Hippocampal formation (tissue), 2 donors: Measurements from ENCODE around the gene ALOX15.
"Not testable (repeated sequence)": the region's sequence is repeated elsewhere in the genome, so short reads cannot be mapped to it uniquely, and the experiment has no call there.

Experiments used
- DNase-seq, 2 donors: peaks; one replicate each; lab custom pipeline; 2025; lab: John Stamatoyannopoulos, UW

Gene ALOX15

DNA sequence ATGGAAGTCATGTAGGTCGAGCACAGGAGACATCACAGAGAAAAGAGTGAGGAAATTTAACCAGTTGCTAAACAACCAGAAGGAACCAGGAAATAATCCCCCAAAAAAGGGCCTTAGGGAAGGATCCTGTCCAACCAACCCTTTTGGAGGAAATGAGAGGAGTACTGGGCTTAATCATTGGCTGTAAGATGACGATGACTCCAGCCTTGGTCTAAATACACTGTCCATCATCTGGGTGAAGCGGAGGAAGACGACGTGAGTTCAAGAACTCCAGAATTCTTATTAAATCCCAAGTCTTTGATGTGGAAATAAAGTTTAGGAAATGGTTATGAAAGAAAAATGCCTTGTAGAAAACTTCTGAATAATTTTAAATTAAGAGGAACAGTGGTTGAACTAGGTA, 11.5 kb upstream of the ALOX15 start:
- no peak for DNase-seq

DNA sequence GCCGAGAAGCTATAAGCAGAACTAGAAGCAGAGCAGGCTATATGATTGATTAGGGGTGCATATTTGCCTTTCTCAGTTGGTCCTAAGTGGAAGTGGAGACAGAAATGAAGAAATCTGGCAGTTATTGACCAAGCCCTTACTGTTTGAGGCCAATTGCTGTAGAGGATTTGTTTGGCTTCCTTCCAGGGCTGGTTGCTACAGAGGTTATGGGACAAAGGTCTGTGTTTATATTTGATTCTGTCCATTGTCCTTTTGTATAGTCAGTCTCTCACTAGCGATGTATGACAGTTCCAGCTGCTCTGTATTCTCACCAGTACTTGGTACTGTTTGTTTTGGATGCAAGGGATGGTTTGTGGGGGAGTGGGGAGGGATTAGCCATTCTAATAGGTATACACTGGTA, 7.3 kb upstream of the ALOX15 start:
- DNase-seq = no peak

DNA sequence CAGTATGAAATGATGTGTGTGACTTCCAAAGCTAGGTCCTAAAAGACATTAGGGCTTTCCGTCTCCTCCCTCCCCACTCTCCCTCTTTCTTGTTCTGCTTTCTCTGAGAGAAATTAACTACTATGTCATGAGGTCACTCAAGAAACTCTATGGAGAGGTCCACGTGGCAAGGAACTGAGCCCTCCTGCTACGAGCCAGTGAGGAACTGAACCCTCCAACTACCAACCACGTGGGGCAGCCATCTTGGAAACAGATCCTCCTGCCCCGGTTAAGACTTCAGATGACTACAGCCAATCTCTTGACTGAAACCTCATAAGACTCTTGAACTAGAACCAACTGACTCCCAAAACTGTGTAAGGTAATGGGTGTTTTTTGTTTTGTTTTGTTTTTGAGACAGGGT, 4.2 kb upstream of the ALOX15 start:
- DNase-seq = no peak

DNA sequence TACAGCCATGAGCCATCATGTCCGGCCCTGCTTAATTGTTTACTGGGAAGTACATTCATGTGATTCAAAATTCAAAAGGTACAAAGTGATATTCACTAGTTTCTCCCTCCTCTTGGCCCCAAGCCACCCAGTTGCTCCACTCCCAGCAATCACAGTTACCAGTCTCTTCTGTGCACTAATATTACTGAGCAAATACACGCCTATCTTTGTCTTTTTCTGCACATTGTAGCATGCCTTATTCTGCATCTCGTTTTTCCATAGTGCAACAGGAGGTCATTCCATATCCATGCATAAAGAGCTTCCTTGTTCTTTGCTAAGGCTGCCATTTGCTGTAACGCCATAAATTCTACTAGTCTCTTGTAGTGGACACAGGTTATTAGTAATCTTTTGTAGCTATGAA, 2.2 kb upstream of the ALOX15 start:
- DNase-seq = no peak

DNA sequence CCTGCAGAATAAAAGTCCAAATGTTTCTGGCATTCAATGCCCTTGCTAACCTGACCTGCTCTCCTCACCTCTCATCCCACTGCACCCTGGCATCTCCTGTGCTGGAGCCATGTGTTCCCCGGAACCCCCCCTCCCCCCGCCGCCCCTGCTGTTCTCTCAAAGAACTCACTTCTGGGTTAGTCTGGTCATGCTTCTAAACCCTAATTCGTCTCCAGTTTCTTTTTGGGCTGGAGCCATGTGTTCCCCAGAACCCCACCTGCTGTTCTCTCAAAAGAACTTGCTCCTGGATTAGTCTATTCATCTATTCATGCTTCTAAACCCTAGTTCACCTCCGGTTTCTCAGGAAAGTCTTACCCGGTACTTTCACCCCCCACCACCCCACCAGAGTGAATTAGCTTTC, 808 bp upstream of the ALOX15 start:
- no peak for DNase-seq

DNA sequence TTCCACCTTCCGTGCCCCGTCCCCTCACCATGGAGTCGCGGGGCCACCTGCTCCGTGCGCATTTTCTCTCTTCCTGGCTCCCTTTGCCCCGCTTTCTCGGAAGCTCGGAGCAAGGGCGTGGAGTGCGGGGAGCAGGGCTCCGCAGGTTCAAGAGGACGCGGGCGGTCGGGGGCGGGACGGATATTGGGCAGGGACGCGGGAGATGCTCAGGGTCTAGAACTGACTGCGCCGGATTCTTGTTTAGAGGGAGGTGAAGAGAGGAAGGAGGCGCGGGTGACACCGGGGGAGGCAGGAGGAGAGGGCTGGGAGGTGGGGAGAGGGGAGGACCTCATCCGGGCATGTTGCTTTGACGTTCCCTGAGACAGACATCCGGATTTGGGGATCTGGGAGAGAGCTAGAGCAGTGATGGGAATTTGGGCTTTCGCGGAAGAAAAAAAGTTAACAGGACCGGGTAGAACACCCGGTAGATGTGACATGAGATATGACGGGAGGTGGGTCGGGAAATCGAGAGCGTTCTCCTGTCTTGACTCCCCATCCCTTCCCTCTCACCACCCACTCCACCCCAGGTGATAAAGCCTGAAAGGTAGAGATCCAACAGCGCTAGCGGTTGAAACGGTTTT, 799 bp downstream of the ALOX15 start:
- not testable (repeated sequence) for DNase-seq

DNA sequence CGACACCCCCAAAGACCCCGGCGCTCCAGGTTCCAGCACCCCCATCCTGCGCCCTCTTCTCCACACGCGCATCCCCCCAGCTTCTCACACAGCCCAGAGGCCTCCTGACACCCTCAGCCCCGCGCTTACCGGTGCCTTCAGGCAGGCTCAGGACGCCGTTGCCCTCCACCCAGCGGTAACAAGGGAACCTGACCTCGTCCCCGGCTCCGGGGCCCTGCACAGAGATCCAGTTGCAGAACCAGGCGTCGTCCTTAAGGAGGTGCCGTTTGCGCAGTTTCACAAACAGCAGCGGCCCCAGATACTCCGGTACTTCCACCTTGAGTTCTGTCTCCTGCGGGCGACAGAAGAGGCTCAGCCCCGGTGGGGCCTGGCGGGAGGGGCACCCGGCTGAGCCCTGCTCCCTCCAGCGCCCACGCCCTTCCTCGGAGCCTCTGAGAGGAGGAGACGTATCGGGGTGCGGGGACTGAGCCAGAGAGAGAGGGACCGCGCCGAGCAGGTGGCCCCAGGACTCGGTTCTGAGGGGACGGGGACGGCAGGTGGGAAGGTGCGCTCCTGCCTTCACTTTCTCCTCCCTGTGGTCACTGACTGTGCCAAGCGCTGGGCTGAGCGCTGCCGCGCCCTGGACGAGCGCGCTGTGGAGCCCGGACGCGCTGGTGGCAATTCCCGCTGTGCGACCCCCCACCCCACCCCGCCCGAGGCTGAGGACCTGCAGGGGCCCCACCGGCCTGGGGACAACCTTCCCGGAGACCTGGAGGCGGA, 2.0 kb downstream of the ALOX15 start:
- DNase-seq = not testable (repeated sequence)

DNA sequence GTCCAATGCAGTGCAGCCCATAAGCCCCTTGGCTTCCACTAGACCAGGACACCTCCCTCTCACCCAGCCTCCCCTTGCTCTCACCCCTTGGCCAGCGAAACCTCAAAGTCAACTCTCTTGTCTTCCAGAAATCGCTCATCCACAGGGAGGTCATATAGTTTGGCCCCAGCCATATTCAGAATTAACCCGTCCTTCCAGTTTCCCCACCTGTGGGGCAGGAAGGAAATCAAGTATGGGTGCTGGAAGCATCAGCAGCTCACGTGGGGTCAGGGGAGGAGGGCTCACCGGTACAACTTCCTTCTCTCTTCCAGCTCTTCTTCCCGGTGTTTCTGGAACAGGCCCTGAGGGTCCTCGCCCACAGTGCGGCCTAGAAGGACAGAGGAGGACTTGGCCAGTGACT, 2.7 kb downstream of the ALOX15 start:
- DNase-seq = not testable (repeated sequence)

DNA sequence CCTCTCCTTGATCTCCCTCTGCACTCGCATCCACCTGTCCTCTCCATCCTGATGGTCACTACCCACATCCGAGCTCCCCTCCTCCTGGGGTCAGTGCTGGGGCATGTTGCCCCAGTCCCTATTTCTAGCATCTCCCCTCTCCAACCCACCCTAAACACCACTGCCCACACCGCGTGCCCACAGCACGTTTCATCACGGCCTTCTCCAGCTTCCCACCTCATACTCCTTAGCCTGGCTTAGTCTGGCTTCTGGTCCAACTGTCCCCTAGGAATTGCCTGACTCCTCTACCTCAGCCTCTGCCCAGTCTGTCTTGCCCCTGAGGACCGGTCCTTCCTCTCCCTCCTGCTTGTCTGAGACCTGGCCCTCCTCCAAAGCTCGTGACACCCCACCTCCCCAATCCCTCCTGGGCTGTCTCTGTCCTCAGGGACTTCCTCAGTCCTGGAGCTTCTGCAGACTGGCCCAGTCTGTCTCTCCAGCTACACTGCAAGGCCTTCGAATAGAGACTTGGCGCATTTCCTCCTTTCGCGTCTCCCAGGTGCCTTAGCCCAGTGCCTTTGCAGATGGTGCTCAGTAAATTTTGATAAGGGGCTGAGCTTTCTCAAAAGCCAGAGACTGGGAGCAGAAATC, 4.9 kb downstream of the ALOX15 start:
- DNase-seq = no peak

DNA sequence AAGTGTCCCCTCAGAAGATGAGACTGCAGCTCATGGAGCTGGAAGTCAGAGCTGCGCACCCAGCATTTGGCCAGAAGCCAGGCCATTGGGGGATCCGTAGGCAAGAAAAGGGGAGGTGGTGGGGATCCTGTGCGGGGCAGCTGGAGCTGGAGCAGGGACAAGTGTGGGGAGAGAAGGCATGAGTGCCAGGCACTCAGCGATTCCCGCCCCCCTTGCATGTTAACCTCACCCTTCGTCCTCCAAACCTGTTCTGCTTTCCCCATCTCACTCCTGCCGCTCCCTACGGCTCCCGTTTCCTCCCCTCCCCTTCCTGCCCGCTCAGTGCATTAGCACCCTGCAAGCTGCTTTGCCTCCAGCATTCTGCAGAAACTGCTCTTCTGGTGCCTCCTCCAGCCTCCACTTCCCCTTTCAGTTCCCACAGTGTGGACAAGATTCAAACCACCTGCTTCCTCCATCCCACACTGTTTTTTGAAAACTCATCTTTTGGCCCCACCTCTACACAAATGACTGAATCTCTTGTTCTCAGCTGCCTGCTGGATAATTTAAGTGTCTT, 5.6 kb downstream of the ALOX15 start:
- DNase-seq = peak in 1 of 2 donors; percentile 19

DNA sequence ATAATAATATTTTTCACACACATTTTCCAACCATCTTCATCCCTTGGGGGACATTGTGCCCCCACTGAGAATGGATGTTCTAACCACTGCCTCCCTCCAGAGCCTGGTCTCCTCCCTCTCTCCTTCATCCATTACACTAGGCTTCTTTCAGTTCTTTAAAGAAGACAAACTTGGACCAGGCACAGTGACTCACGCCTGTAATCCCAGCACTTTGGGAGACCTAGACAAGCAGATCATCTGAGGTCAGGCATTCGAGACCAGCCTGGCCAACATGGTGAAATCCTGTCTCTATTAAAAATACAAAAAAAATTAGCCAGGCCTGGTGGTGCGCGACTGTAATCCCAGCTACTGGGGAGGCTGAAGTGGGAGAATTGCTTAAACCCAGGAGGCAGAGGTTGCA, 6.5 kb downstream of the ALOX15 start:
- no peak for DNase-seq

DNA sequence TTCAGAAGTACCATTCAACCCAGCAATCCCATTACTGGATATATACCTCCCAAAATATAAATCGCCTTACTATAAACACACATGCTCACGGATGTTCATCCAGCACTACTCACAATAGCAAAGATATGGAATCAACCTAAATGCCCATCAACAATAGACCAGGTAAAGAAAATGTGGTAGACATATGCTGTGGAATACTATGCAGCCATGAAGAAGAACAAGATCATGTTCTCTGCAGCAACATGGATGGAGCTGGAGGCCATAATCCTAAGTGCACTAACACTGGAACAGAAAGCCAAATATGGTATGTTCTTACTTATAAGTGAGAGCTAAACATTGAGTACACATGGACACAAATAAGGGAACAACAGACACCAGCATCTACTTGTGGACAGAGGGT, 7.8 kb downstream of the ALOX15 start:
- no peak for DNase-seq

DNA sequence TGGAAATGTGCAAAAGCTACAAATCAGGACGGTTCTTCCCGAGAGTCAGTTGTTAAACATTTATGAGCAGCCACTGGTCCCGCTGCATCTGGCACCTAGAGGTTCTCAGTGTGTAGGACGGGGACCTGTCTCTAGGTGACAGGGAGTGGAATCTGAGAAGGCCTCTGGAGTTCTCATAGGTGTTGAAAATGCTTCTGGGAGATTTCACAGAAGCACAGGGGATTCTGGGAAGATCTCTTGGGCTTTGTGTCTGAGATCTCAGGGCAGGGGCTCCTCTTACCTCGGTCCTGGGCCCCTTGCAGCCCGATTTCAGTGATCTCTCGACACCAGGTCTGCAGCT, 8.9 kb downstream of the ALOX15 start:
- DNase-seq = no peak

DNA sequence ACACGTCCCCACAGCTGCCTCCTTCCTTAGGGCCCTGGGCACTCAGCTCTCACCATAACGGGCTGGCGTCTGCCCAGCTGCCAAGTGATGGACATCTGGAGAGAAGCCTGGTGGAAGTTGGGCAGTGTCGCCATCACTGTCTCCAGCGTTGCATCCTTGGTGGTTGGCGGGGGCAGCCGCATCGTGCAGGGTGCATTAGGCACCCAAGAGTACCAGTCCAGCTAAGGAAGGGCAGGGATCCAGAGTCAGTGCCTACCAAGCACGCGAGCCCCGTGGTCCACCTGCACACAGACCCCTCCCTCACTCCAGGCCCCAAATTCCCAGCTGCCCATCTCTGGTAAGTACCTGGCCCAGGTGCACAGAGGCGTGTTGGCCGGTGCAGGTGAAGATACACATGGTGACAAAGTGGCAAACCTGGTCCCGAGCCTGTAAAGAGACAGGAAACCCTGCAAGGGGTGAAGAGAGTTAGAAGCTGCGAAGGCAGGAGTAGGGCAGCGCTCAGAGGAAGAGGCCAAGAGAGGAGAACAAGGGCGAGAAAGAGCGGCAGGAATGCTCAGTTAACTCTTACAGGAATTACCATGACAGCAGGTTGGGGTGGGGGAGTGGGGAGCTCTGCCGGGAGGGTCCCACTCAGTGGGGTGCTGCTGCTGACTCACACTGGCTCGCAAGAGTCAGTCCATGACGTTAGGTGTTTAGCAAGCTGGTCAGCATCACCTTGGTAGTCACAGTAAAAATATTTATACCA, 9.5 kb downstream of the ALOX15 start:
- DNase-seq = no peak

DNA sequence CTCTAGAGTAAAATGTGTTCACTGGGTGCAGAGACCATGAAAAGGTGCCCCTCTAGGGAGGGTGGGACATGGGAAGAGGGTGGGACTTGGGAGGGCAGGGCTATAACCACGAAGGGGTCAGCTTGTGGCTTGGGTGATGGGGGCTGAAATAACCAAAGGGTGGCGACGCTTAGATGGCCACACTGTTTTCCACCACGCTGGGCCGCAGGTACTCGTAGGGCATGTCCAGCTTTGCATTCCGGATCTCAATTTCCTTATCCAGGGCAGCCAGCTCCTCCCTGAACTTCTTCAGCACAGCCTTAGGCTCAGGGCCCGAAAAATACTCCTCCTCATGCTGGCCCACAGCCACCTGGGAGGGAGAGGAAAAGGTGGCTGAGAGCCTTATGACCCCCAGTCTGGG, 10.0 kb downstream of the ALOX15 start:
- DNase-seq = no peak

DNA sequence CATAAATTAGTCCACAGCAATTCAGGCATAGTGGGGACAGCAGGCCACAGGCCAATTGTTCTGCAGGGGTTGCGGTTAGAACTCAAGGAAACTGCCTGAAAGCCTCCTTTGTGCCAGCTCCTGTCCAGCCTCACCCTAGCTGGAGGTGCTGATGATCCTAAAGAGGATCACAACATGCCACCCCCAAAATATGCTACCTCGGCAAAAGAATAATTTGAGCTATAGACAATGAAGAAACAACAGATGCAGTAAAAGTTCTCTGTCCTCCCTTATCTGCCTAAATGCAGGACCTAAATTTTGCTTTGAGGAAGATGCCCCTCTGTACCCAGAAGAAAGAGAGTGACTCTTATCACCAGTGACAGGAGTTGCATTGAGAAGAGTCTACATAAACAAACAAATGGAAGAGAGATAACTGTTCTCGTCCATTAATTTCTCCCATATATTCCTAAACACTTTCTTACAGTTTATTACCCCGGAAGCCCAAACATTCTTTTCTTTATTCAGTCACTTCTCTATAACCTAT, 14.7 kb downstream of the ALOX15 start:
- no peak for DNase-seq

DNA sequence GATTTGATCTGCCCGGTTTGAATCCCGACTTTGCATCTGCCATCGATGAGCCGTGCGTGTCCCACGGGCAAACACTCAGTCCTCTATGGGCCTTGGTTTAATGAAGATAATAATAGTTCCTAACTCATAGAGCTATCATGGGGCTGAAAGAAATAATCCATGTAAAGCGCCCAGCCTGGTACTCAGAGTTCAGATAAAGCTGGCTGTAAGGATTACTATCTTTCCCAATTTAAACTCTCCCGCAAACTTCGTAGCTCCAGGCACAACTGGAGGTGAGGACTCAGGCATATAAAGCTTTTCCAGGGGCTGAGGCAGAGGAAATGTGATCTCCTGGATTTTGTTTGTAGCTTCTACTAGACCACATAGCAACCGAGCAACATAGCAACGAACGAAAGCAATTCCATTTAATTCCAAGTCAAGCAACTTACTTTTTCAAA, 16.3 kb downstream of the ALOX15 start:
- DNase-seq = no peak

DNA sequence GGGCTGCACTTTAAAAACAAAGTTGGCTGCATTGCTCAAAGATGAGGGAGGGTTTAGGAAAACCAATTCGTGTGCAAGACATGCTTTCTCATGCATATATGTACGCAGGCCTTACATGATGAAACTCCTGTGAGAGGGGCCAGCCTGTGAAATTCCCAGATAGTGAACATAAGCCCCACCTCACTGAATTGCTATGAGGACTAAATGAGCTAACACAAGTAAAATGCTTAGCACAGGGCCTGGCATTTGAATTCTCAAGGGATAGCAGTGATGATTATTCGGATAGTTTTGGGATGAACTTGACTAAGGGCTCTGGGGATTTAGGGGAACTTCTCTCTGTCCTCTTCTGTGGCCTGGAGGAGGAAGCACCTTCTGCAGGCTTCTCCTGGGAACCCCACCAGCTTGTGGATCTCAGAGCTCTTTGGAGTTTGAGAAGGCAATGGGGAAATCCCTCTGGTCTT, 17.0 kb downstream of the ALOX15 start:
- not testable (repeated sequence) for DNase-seq

DNA sequence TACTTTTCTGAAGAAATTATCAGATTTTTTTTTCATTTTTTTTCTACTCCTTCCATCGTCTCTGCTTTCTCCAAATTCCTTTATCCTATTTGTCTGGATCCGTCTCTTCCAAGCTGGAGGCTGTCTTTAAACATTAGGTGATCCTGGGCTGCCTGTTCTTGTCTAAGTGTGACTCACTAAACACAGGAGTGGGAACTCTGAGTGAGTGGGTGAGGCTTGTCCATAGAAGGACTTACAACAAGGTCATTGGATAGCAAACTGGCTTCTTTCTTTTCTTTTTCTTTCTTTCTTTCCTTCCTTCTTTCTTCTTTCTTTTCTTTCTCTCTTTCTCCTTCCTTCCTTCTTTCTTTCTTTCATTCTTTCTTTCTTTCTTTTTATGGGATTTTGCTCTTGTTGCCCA, 18.2 kb downstream of the ALOX15 start:
- DNase-seq = no peak

DNA sequence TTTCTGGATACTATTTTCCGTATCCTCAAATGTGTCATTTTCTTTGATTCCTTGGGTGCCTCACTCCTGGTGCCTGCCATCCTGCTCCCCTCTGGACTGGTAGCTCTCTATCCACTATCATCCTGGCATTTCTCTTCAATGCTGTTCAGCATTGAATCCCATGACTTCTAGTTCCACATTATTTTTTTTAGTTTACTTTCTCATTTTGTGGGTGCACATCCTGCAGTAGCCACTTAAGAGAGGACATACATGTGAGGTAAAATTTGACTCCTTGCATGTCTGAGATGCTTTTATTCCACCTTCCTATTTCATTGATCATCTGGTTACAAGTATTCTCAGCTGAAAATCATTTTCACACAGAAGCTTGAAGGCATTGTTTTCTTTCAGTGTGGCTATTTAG, 19.1 kb downstream of the ALOX15 start:
- DNase-seq = no peak

DNA sequence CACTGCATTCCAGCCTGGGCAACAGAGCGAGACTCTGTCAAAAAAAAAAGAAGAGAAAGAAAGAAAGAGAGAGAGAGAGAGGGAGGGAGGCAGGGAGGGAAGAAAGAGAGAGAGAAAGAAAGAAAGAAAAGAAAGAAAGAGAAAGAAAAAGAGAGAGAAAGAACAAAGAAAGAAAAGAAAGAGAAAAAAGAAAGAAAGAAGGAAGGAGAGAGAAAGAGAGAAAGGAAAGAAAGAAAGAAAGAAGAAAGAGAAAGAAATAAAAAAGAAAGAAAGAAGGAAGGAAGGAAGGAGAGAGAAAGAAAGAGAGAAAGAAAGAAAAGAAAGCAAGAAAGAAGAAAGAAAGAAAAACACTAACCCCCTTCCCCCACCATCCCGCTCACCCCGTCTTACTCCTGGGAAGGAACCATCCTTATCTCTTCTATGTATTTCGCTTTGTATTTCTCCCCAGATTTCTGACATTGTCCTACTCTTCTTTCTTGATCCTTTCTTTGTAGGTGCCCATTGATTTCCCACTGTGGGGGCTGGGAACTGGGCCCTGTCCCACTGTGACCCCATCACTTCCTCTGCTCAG, 20.9 kb downstream of the ALOX15 start:
- no peak for DNase-seq
